ENCODE measurements around the gene KCNJ5.
"Not testable (repeated sequence)": the region's sequence is repeated elsewhere in the genome, so short reads cannot be mapped to it uniquely, and the experiment has no call there.

The KCNJ5 gene

DNA sequence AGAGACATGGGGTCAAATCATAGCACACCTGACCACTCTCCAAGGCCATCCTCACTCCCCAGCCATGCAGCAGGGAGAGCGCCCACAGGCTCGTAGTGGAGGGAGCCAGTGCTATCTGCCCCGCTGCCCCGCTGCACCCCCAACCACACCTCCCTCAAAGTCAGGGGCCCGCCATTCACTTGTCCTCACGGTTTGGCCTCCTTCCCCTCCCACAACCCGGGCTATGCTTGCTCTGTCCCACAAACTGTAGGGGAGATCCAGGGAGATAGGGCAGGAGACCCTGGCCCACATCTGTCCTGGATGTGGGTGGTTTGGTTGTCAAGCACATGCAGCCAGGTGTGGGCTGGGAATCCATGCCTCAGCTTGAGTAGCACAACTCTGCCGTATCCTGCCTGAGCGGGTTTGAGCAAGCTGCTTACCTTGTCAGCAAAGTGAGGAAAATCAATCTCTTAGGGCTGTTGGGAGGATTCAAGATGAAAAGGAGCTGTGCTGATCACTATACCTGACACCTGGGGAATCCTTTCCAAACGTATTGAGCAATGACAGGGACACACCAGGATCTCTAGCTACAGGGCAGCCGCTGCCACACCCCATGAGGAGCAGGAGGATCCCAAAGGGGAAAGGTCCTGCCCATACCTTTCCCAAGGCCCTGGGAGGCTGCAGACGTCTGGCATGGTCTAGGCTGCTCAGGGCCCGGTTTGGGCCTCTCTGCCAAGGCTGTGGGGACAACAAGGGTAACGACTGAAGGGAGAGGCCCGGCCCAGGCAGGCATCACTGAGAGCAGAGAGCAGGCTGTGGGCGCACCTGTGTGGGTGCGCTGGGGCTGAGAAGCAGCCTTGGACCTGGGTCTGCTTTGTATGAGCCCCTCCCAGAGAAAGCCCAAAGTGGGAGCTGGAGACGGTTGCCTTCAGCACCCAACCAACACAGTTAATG, 23.3 kb downstream of the KCNJ5 start:
- DNase-seq: no peak

DNA sequence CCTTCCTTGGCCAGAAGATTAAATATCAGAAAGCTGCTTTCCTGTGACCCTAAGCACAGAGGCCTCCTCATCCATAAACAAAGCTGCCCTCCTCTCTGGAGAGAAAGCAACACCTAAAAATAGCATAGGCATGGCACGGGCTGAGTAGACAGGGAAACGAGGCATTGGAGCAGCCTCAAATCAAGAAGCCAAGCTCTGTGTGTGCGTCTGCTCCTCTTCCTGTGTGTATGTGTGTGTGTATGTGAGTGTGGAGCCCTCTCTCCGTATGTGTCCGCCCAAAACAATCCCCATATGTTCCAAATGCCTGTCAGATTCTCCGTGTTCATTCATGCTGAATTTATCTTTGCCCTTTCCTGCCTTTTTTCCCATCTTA, 24.0 kb downstream of the KCNJ5 start:
- DNase-seq: no peak

DNA sequence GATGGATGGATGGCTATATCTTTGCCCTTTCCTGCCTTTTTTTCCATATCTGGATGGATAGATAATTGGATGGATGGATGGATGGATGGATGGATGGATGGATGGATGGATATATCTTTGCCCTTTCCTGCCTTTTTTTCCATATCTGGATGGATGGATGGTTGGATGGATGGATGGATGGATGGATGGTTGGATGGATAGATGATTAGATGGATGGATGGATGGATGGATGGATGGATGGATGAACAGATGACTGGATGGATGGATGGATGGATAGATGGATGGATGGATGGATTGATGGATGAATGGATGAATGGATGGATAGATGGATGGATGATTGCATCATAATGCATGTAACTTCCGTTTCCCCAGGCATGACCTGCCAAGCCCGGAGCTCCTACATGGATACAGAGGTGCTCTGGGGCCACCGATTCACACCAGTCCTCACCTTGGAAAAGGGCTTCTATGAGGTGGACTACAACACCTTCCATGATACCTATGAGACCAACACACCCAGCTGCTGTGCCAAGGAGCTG, 24.9 kb downstream of the KCNJ5 start:
- no peak for DNase-seq

DNA sequence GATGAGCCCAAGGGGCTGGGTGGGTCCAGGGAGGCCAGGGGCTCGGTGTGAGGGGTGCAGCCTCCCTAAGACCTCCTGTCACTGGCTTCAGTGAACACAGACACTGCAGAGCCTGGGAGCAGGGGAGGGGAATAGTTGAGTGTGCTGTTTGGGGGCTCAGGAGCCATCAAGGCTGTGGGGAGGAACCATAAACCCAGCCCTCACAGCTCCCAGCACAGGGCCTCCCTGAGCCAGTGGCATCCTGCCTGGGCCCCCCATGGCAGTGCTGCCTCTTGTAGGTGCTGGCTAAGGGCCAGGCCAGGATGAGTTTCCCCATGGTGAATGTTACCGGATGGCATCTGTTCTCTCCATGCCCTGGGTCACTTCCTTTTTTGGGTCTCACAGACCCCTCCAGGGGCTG, 25.5 kb downstream of the KCNJ5 start:
- no peak for DNase-seq

DNA sequence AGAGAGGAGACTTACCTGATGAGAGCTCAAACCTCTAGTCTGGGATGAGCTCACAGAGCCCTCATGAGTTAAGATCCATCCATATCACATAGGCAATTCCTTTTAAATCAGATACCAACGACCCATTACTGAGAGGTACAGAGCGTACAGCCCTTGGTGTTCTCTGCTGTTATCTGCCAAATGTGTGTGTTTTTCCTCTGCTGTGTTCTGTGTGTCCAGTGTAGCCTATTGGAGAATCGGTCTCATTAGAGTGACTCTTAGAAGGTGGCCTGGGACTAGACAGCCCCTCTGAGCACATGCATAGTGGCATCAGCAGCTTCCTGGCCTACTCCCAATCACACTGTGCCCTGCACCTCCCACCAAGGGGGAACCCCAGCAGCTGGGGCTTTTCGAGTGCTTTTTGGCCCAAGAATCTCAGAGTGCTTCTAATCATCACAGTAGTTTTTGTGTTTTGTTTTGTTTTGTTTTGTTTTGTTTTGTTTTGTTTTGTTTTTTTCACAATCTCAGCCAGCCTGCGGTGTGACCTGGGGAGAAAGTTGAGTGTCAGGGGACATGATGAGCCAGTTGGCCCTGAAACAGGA, 26.1 kb downstream of the KCNJ5 start:
- no peak for DNase-seq

DNA sequence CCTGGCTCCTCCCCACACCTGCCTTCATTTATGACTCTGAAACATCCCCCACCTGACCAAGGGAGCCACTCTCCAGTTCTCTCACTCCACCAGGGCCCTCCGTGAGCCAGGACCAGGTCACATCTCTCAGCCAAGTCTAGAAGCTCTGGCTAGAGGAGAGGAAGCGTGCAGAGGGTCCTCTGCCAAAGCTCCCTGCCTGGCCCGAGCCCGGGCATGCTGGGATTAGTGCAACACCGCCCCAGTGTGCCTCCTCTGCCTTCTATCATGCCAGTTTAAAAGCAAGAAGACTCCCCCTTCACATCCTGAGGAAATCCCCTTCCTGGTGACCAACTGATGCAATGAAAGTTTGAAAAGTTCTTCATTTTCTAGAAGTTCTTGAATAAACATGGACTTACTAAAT, 28.1 kb downstream of the KCNJ5 start:
- DNase-seq: no peak

DNA sequence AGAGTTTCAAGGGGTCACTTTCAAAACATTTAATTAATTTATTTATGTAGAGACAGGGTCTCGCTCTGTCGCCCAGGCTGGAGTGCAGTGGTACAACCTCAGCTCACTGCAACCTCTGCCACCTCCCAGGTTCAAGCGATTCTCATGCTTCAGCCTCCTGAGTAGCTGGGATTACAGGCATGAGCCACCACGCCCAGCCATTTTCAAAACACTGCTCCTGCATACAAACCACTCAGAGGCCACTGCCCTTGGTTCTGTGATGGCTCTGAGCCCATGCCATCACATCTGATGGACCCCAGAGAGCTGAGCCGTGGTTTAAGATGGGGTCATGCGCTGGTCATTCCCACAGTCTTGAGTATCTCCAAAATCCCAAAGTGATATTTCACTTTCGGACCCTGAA, 28.5 kb downstream of the KCNJ5 start:
- not testable (repeated sequence) for DNase-seq

DNA sequence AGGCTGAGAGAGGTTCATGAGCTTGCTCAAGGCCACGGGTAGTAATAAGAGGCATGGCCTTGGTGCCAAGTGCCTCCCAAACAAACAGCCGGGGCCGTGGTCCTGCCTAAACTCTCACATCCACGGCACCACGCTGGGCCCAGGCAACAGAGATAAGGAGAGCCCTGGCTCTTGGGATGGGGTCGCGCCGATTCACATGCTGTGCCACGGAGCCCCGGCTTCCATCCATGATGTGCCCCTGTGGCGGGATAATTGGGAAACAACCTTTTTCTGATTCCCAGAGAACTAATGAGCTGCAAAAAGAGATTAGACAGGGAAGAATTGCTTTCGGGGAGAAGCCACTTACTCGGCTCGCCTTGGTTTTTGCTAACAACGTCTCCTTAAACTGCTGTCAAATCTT, 29.5 kb downstream of the KCNJ5 start:
- DNase-seq: no peak

DNA sequence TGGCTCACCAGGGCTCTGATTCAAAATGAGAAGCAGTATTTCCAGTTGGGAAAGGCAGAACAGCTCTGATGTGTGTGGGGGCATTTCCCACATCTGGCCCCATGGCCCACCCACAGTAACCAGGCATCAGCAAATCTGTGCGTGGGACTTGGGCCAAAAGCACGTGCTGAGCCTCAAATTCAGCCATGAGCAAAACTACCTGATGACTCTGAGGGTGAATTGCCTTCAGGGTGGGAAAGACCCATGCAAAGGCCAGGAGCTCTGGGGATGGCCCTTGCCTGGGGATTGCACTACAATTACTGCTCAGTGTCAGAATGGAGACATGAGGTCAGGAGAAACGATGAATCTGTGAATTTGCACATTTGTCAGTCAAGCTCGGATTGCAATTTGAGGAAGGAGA, 30.6 kb downstream of the KCNJ5 start:
- no peak for DNase-seq

DNA sequence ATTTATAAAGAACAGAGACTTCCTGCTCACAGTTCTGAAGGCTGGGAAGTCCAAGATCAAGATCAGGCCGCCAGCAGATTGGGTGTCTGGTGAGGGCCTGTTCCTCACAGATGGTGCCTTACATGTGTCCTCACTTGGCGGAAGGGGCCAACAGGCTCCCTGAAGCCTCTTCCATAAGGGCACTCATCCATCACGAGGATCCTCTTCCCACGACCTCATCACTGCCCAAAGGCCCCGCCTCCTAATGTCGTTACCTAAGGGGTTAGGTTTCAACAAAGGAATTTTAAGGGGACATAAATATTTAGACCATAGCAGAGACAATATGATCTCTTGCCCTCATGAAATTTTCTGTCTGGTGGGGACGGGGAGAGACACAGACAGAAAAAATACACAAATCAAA, 32.9 kb downstream of the KCNJ5 start:
- DNase-seq: no peak

DNA sequence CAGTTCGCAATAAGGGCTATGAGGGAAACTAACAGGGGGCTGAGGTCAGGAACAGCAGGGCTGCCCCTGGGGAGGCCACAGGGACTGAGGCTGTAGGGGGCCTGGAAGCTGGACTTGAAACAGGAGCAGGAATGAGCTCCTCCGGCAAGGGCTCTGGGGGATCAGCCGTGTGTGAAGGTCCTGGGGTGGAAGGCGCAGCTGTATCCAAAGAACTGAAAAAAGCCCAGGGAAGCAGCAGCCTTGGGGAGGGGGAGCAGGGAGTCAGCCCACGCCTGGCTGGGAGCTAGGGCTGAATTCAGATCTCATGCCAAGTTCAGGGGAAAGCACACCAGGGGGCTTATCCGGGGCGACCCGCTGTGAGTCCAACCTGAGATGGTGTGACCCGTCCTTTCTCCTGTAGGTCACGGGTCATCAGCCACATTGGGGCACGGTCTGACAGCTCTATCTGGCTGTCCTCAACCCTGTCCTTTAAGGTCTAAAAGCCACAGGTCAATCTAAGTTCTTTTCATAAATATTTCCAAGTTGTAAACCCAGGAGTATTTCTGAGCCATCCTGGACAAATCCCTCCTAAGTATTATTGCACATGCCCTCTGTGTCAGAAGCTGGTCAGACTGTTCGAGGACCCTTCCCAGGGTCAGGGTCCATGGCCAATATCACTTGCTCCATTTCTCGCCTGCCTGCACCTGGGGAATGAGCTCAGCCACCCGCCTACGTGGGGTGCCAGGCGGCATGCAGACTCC, 33.5 kb downstream of the KCNJ5 start:
- no peak for DNase-seq

DNA sequence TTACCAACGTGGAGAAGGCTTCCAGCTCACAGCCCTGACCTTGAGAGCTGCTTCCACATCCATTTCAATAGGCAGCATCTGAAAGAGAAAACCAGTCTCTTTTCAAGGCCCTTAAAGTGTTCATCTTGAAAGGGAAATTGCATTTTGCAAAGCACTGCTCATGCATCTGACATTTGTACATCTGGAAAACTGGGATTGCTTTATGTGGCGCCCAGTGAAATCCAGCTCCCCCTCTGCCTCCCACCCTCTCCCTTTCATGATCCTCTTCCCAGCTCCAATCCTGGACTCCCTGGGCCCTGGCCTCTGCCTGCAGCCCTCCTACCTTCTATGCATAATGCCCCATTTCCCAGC, 34.1 kb downstream of the KCNJ5 start:
- DNase-seq: no peak

DNA sequence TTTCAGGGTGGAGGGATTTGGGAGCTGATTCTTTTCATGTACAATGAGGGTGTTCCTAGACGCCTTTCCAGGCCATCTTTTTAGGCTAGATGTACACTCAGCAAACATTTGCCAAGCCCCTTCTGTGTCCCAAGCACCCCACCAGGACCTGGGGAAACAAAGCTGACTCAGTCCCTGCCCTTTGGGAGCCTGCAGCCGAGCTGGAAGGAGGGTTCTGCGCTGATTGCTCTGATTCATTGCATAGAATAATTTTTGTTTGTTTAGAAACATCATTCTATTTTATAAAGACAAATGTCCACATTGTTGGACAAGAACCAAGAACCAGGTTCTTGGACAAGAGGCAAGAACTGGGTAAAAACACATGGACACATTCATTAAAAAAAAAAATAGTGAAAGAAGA, 34.8 kb downstream of the KCNJ5 start:
- no peak for DNase-seq

DNA sequence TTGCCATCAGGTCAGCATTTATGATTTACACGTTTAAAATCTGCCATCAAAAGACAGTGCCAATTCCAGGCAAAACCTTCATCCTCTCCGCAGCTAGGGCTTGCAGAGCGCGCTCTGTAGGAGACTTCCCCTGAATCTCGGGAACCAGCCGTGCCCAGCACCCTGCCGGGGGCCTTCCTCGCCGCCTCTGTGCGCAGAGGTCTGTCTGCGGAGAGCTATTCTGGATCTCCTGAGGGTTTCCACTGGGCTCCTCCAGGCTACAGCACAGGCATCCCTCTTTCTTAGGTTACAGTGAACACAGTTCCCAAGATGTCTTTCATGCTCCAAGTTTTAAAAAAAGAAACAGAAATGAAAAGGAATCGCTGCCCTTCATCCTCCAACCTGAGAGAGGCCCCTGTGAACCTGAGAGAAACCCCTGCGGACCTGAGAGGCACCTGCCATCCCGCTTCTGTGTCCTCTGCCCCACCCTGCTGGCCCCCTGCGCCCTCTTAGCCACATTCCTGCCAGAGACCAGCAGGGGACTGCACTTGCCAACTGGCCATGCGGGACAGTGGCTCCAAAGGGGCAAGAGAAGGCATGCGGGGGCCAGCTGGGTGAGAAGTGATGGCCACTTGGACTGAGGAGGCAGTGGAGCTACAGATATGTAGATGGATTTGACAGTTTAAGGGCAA, 35.4 kb downstream of the KCNJ5 start:
- no peak for DNase-seq

DNA sequence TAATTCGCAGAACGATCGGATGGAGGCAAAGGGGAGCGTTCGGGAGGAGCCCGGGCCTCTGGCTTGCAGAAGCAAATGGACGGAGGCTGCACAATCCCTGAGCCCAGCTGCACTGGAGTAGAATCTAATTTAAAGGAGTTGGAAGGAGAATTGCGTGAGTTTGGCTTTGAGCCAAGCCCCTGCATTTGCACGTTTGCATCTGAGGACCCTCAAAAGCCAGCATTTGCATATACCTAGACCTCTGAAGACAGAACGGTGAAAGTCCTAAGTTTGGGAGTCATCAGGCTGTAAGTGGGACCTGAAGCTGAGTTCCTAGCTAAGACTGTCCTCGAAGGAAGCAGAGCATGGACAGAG, 35.9 kb downstream of the KCNJ5 start:
- no peak for DNase-seq

DNA sequence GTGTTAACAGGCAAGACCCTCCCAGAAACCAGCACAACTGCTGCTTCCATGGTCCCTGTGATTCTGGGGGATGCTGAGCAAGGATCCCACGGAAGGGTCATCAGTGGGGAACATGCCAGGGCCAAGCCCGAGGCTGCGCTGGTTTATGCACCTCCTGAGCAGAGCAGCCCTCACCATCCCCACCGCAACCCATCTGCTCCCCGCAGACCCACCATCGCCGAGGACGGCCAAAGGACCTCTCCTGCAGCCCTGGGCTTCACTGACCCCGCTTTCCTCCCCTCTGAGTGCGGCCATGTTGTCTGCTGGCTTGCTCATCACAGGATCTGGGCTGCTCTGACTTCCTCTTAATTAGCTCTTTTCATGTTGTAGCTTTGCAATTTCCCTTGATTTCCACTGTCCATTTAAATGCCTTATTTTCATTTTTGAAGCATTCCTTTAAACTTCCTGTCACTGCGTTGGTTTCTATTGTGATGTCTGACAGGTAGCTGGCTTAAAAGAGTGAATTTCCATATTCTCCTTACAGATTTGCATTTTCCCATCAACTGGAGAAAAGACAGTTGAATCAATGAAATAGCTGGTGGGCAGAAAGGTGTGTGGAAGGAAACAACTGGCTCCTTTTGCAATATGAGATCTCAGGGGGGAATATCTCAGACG, 36.7 kb downstream of the KCNJ5 start:
- DNase-seq: no peak

DNA sequence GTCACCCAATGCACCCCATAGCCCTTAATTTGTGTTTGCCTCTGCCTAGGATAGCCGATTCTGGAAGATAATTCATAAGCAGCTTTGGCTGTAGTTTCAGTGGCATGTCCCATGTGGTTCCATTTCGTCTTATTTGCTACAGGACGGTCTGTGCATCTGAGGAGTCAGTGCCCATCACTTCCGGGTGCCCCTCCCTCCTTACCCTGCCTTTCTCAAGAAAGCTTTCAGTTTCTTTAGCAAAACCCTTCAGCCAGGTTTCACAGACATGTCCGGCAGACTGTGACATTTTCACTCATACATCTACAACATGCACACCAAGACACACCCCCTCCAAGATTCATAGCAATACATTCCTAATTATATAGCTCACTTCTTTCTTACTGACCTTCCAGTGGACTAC, 37.2 kb downstream of the KCNJ5 start:
- peak; percentile 13 for DNase-seq

DNA sequence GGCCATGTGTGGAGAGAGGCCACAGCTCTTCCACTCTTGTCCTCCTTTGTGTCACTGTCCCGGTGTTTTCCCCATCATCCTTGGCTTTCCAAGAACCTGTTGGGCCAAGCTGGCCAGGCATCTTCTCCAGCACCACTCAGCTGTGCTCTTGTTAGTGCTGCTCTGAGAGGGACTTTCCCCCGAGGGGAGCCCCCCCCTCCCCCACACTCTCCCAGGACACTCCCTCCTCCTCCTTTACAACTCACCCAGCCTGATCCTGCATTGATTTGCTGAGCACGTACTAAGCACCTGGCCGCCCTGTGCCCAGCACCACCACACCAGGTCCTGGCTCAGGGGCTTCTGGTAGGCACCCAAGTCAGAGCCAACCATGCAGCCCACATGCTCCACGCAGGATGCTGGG, 38.3 kb downstream of the KCNJ5 start:
- DNase-seq: no peak

DNA sequence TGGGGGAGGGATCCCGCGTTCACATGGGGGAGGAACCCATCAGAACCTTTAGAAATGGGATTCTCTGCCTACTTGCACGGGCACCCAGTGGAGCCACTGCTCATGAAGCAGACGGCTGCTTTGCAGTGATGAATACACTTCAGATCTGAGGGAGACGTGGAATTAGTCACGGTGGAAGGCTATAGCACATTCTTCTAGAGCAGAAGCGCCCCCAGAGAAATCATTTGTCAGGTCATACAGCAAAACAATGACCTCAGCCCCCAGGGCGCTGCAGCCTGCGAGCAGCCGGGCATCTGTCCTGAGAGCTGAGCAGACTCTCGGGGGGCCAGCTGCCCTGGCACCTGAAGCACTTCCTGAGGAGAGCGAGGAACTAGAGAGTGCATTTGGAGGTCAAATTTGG, 38.8 kb downstream of the KCNJ5 start:
- DNase-seq: no peak

DNA sequence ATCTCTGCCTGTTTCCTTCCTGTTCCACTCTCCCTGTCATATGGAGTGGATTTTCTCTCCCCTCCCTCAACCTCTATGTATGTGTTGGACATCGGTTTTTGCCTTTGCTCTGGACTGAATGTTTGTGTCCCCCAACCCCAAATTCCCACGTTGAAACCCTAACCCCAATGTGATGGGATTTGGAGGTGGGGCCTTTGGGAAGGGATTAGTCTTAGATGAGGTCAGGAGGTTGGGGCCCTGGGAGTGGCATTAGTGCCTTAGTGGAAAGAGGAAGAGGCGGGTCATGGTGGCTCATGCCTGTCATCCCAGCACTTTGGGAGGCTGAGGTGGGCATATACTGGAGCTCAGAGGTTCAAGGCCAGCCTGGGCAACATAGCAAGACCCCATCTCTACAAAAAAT, 39.9 kb downstream of the KCNJ5 start:
- DNase-seq: no peak

DNA sequence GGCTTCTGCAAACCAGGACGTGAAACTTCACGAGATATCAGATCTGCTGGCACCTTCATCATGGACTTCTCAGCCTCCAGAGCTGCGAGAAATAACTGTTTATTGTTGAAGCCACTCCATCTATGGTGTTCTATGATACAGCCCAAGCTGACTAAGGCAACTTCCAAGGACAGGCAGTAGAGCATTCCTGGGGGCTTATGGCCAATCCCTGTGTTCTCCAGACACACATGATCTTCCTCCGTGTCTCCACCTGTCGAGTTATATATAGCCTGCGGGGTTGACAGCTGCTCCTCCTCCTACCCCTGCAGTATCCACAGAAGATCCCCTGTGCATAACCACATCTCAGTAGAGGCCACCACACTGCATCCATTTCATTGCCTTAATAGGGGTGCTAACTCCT, 40.5 kb downstream of the KCNJ5 start:
- DNase-seq: no peak

DNA sequence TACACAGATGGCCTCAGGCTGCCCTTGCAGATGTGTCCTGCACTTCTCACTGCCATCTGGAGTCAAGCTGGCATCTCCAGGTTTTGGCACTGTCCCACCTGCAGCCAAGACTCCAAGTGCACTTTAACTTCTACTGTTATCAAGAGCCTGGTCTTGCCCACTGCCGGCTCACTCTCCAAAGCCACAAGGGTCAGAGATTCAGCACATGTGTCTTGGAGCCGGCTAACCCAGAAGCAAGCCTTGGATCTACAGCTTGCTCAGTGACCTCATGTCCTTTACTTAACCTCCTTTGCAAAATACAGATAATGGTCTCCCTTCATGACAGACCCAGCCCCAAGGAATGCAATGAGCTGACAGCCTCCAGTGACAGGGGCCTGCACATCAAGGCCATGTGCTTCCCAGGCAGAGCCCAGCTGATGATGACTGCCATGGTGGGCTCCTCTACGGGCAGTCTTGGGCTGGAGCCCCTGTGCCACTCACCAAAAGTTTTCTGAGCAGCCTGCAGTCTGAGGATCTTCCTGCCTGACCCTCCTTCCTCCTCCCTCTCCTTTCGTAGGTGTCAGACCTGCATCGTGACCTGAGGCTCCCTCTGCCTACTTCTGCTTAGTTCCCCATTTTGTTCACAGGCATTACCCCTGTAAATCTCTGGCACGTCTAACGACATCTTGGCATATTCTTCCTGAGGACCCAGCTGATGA, 42.5 kb downstream of the KCNJ5 start:
- no peak for DNase-seq
